K562 (cell line): ENCODE results near the gene CTSF. TPM values are rescaled to one million over a fixed set of nuclear protein-coding genes. Genes with fewer than 3 reads are reported as not detected.

ENCODE experiments used
- BRF2 ChIP-seq: IDR thresholded peaks from 3 replicates; pipeline ENCODE4 v1.6.1; 2011; ENCODE audit warnings: borderline replicate concordance, mild to moderate bottlenecking; ENCODE audit not compliant: insufficient read length, insufficient read depth
- CHD2 ChIP-seq: IDR thresholded peaks from 2 replicates; pipeline ENCODE4 v1.6.1; 2011; ENCODE audit warnings: low read depth, low read length
- COPS2 ChIP-seq: fragments of 450-650 bp; conservative IDR thresholded peaks from 2 replicates; pipeline ENCODE4 v1.6.1; 2016; ENCODE audit warnings: mild to moderate bottlenecking, moderate library complexity
- ETS2 ChIP-seq: IDR thresholded peaks from 2 replicates; pipeline ENCODE4 v1.6.1; 2016; ENCODE audit warnings: borderline replicate concordance, missing genetic modification characterization, mild to moderate bottlenecking, moderate library complexity, missing compliant biosample characterization; ENCODE audit not compliant: poor library complexity, severe bottlenecking
- FOXP4 ChIP-seq: sonication (generic); formaldehyde crosslinking; IDR thresholded peaks from 2 replicates; pipeline ENCODE4 v1.8.0; 2022; ENCODE audit warnings: mild to moderate bottlenecking, missing genetic modification reagents, borderline replicate concordance
- GMEB1 ChIP-seq: fragments of 250-450 bp; sonication (Bioruptor Pico); IDR thresholded peaks from 2 replicates; pipeline ENCODE4 v1.4.0; 2020; ENCODE audit warnings: mild to moderate bottlenecking
- HDAC1 ChIP-seq, 2 experiments: fragments of 450-650 bp; IDR thresholded peaks; 2 replicates each; pipeline ENCODE4 v1.6.1; 2016 to 2017; ENCODE audit warnings: inconsistent platforms in 1 of 2, mild to moderate bottlenecking in 1 of 2, moderate library complexity in 1 of 2
- HIVEP1 ChIP-seq: fragments of 250-450 bp; sonication (Bioruptor Pico); IDR thresholded peaks from 2 replicates; pipeline ENCODE4 v1.4.0; 2020; ENCODE audit warnings: mild to moderate bottlenecking
- MXD1 ChIP-seq: fragments of 250-450 bp; sonication (Bioruptor Pico); IDR thresholded peaks from 2 replicates; pipeline ENCODE4 v1.8.0; 2021; ENCODE audit warnings: borderline replicate concordance, mild to moderate bottlenecking, moderate library complexity; ENCODE audit not compliant: poor library complexity, severe bottlenecking
- MYNN ChIP-seq, 2 experiments: sonication (generic); formaldehyde crosslinking in 1 of 2; IDR thresholded peaks; 2 replicates each; pipeline versions ENCODE4 v1.5.0 to v1.6.1; 2016 to 2020; ENCODE audit warnings: antibody characterized with exemption in 1 of 2, missing genetic modification reagents in 1 of 2
- NCOA6 ChIP-seq: fragments of 450-650 bp; IDR thresholded peaks from 2 replicates; pipeline ENCODE4 v1.6.1; 2017; ENCODE audit warnings: mild to moderate bottlenecking
- PCBP1 ChIP-seq: fragments of 200-400 bp; formaldehyde crosslinking; IDR thresholded peaks from 2 replicates; pipeline ENCODE4 v1.6.1; 2018; ENCODE audit warnings: mild to moderate bottlenecking, low read depth, low read length; ENCODE audit not compliant: poor library complexity, severe bottlenecking
- PCBP2 ChIP-seq: fragments of 200-400 bp; formaldehyde crosslinking; IDR thresholded peaks from 2 replicates; pipeline ENCODE4 v1.6.1; 2018; ENCODE audit warnings: low read length, low read depth, mild to moderate bottlenecking, moderate library complexity; ENCODE audit not compliant: poor library complexity, severe bottlenecking
- PHB2 ChIP-seq: fragments of 450-650 bp; IDR thresholded peaks from 2 replicates; pipeline ENCODE4 v1.6.1; 2017; ENCODE audit warnings: low read depth
- POLR2H ChIP-seq: IDR thresholded peaks from 2 replicates; pipeline ENCODE4 v1.6.1; 2016; ENCODE audit warnings: missing genetic modification characterization, low read depth, mild to moderate bottlenecking, control low read depth, missing compliant biosample characterization, moderate library complexity
- RNF219 ChIP-seq: fragments of 250-450 bp; sonication (Bioruptor Pico); IDR thresholded peaks from 2 replicates; pipeline ENCODE4 v1.5.0; 2022; ENCODE audit warnings: mild to moderate bottlenecking
- TAF1 ChIP-seq: IDR thresholded peaks from 2 replicates; pipeline ENCODE4 v1.6.1; 2011; ENCODE audit warnings: mild to moderate bottlenecking, low read length, moderate library complexity; ENCODE audit not compliant: insufficient read depth, control insufficient read depth, severe bottlenecking; ENCODE audit errors: extremely low read depth
- ZNF282 ChIP-seq: sonication (generic); formaldehyde crosslinking; IDR thresholded peaks from 2 replicates; pipeline ENCODE4 v1.8.1; 2023; ENCODE audit warnings: missing genetic modification reagents
- ZNF75A ChIP-seq: fragments of 450-650 bp; formaldehyde crosslinking; IDR thresholded peaks from 2 replicates; pipeline ENCODE4 v1.4.0; 2020; ENCODE audit warnings: mild to moderate bottlenecking
- polyA plus RNA-seq, 8 experiments: library from polyadenylated mRNA; depleted of rRNA in 4 of 8; stranded (reverse) in 5 of 8; unstranded in 3 of 8; fragments of >200 nt; fragmentation: Nextera tagmentation in 2 of 8; fragmentation: Illumina TruSeq in 1 of 8; extraction: Ambion mirVana in 2 of 8; extraction: Trizol in 1 of 8; gene quantifications; 2 replicates each; pipeline versions ENCODE4 v1.2.1 to v1.2.3, GENCODE V29; 2011 to 2014; ENCODE audit warnings: inconsistent platforms in 1 of 8, missing spikeins in 1 of 8
- total RNA-seq, 7 experiments: library from RNA; depleted of rRNA in 6 of 7; stranded (reverse); fragments of >200 nt in 6 of 7; fragmentation: Illumina TruSeq in 2 of 7; extraction: Trizol in 2 of 7; gene quantifications; 2 replicates each; pipeline versions ENCODE4 v1.2.1 to v1.2.3, GENCODE V29; 2011 to 2021; ENCODE audit warnings: low replicate concordance in 1 of 7

CTSF gene
- total and polyA plus RNA-seq, 9 of the 15 experiments (the other 6 are each of a cell fraction or from before 2014, with no cell fraction given): 0.41 to 10.5 (median 3.8) TPM

- no peak for TF ChIP-seq MXD1
- TF ChIP-seq COPS2: no peak
- TF ChIP-seq TAF1: no peak
- TF ChIP-seq ZNF75A (CRISPR knock-in tag): no peak
- TF ChIP-seq POLR2H (tag): no peak
- no peak for TF ChIP-seq MYNN (IDR thresholded peaks at IDR 0.05)
- no peak for TF ChIP-seq MYNN (CRISPR knock-in tag; IDR thresholded peaks at IDR 0.05)
- TF ChIP-seq ZNF282: no peak
- no peak for TF ChIP-seq HIVEP1
- TF ChIP-seq BRF2: no peak
- TF ChIP-seq PCBP2: no peak
- no peak for TF ChIP-seq FOXP4 (CRISPR knock-in tag)
- no peak for TF ChIP-seq PHB2
- no peak for TF ChIP-seq ETS2 (tag)
- no peak for TF ChIP-seq RNF219 (CRISPR knock-in tag)
- no peak for TF ChIP-seq NCOA6
- peak; percentile 39; the same call in 1 of the 2 replicates for TF ChIP-seq GMEB1
- TF ChIP-seq HDAC1 (IDR thresholded peaks at IDR 0.05): peak in 1 of 2 experiments; percentile 85; a peak in 2 of 4 replicates
- TF ChIP-seq CHD2: no peak
- TF ChIP-seq PCBP1: no peak
These were observed at the start of gene CTSF (continued) for GRCh38 chr11:66568124-66568916.
